ENCODE data around the gene NFYB.

- TF ChIP-seq POLR2AphosphoS5 (IDR thresholded peaks at IDR 0.05) (no peak), POLR2A (IDR thresholded peaks at IDR 0.05) (no peak), CTCF (IDR thresholded peaks at IDR 0.05) (no peak)
Observed at GRCh38 chr12:104109446-104110271, 28.4 kb downstream of the NFYB start.
